Measurements from ENCODE around the gene GRIPAP1. TPM values are rescaled to one million over a fixed set of nuclear protein-coding genes. Genes with fewer than 3 reads are reported as not detected.

Gene GRIPAP1
- total RNA-seq, 2 donors from 2014 or later, result 26.9 to 62.4 TPM

GRCh38 chrX:48997865-48998264, 4.2 kb downstream of the GRIPAP1 start:
- DNase-seq (ENCODE audit: low spot score), result no peak
- TF ChIP-seq POLR2A (IDR thresholded peaks at IDR 0.05) (no peak), CTCF (IDR thresholded peaks at IDR 0.05) (no peak), POLR2AphosphoS5 (IDR thresholded peaks at IDR 0.05) (no peak)
- intact Hi-C loops (cut with DNase I), result no loop called here
- WGBS, result 82% methylated on average over 1 of the region's 1 CpG
- no peak overlapping the region for H3K4me3 ChIP-seq
- no peak overlapping the region for H3K27ac ChIP-seq
- no peaks in the 10 kb centered on the region for H3K9me3 ChIP-seq
- H3K27me3 ChIP-seq (replicated peaks; ENCODE audit: insufficient read depth), result no peaks in the 10 kb centered on the region
- no peaks in the 10 kb centered on the region for H3K36me3 ChIP-seq
- no peaks in the 10 kb centered on the region for H3K4me1 ChIP-seq (replicated peaks)

- Histone ChIP-seq H3K27me3 (replicated peaks; ENCODE audit: insufficient read depth) (no peaks in the 10 kb centered on the region), H3K4me1 (replicated peaks) (no peaks in the 10 kb centered on the region), H3K9me3 (no peaks in the 10 kb centered on the region), H3K4me3 (no peak overlapping the region), H3K27ac (no peak overlapping the region), H3K36me3 (no peaks in the 10 kb centered on the region)
- DNase-seq (ENCODE audit: low spot score), result no peak
- no peak for TF ChIP-seq POLR2A (IDR thresholded peaks at IDR 0.05)
- intact Hi-C loops (cut with DNase I), result no loop called here
- WGBS, result 94% methylated on average over 3 of the region's 3 CpGs
Observed at GRCh38 chrX:48997455-48997854, 4.6 kb downstream of the GRIPAP1 start.

GRCh38 chrX:48996969-48997368, 5.1 kb downstream of the GRIPAP1 start:
- no peaks in the 10 kb centered on the region for H3K9me3 ChIP-seq
- WGBS, result 73% methylated on average over 6 of the region's 6 CpGs
- H3K27me3 ChIP-seq (replicated peaks; ENCODE audit: insufficient read depth), result no peaks in the 10 kb centered on the region
- H3K36me3 ChIP-seq, result no peaks in the 10 kb centered on the region
- intact Hi-C loops (cut with DNase I), result no loop called here
- no peak for TF ChIP-seq POLR2AphosphoS5 (IDR thresholded peaks at IDR 0.05)
- H3K4me3 ChIP-seq, result no peak overlapping the region
- H3K27ac ChIP-seq, result no peak overlapping the region
- no peak for DNase-seq (ENCODE audit: low spot score)
- no peaks in the 10 kb centered on the region for H3K4me1 ChIP-seq (replicated peaks)

GRCh38 chrX:48992341-48992740, 9.7 kb downstream of the GRIPAP1 start:
- Histone ChIP-seq H3K27me3 (replicated peaks; ENCODE audit: insufficient read depth) (no peaks in the 10 kb centered on the region), H3K4me3 (no peak overlapping the region), H3K27ac (no peak overlapping the region), H3K36me3 (no peaks in the 10 kb centered on the region), H3K4me1 (replicated peaks) (no peaks in the 10 kb centered on the region), H3K9me3 (no peaks in the 10 kb centered on the region)
- TF ChIP-seq CTCF (IDR thresholded peaks at IDR 0.05), result no peak
- TF ChIP-seq POLR2A (IDR thresholded peaks at IDR 0.05), result no peak
- no peak for TF ChIP-seq POLR2AphosphoS5 (IDR thresholded peaks at IDR 0.05)
- intact Hi-C loops (cut with DNase I), result no loop called here
- no peak for DNase-seq (ENCODE audit: low spot score)

GRCh38 chrX:48989483-48989882, 12.6 kb downstream of the GRIPAP1 start:
- TF ChIP-seq CTCF (IDR thresholded peaks at IDR 0.05), result no peak
- TF ChIP-seq POLR2A (IDR thresholded peaks at IDR 0.05), result no peak
- no peak for TF ChIP-seq POLR2AphosphoS5 (IDR thresholded peaks at IDR 0.05)
- intact Hi-C loops (cut with DNase I), result no loop called here
- no peak for DNase-seq (ENCODE audit: low spot score)
- 72% methylated on average over 4 of the region's 4 CpGs for WGBS
- Histone ChIP-seq H3K4me3 (no peak overlapping the region), H3K27ac (no peak overlapping the region), H3K27me3 (replicated peaks; ENCODE audit: insufficient read depth) (no peaks in the 10 kb centered on the region), H3K4me1 (replicated peaks) (no peaks in the 10 kb centered on the region), H3K36me3 (no peaks in the 10 kb centered on the region), H3K9me3 (no peaks in the 10 kb centered on the region)

GRCh38 chrX:48983896-48984295, 18.2 kb downstream of the GRIPAP1 start:
- Histone ChIP-seq H3K27ac (no peak overlapping the region), H3K36me3 (no peaks in the 10 kb centered on the region), H3K9me3 (no peaks in the 10 kb centered on the region), H3K27me3 (replicated peaks; ENCODE audit: insufficient read depth) (no peaks in the 10 kb centered on the region), H3K4me3 (no peak overlapping the region), H3K4me1 (replicated peaks) (no peaks in the 10 kb centered on the region)
- DNase-seq (ENCODE audit: low spot score), result no peak
- TF ChIP-seq CTCF (IDR thresholded peaks at IDR 0.05) (no peak), POLR2AphosphoS5 (IDR thresholded peaks at IDR 0.05) (no peak), POLR2A (IDR thresholded peaks at IDR 0.05) (no peak)
- intact Hi-C loops (cut with DNase I), result no loop called here
- 64% methylated on average over 3 of the region's 3 CpGs for WGBS

Measured in prostate gland (tissue), 2 donors.